Measurements from ENCODE around the gene RNASE4. TPM values are rescaled to one million over a fixed set of nuclear protein-coding genes. Genes with fewer than 3 reads are reported as not detected.
"Not testable (repeated sequence)": the region's sequence is repeated elsewhere in the genome, so short reads cannot be mapped to it uniquely, and the experiment has no call there.

Gene RNASE4
- total RNA-seq, 1 donor from 2014 or later, result 1.3 TPM

DNA sequence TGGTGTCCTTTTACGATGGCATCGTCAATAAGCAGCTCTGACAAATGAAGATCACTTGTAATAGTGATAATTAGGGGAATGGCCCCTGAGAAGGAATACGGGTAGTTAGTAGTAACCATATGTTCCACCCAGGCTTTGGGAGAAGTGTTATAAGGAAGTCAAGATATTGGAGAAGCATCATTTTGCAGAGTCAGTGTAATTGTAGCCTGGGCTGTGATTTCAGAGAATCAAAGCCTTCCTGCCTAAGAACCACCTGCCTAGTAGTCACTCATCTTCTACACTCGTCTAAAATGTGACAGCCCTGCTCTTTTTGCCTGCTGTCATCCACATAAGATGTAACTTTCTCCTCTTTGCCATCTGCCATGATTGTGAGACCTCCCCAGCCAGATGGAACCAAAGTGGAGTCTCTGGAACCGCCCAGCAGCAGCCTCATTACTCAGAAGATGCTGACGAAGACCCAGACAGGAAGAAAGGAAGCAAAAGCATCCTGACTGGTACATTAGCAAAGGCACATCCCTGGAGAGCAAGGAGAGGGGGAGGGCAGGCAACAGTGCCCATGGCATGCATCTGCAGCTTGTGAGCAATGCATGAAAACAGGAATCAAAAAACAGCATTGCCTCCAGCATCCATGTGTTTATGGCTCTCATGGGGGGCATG is 48.7 kb downstream of the RNASE4 start:
- intact Hi-C loops (cut with micrococcal nuclease), result no loop called here

DNA sequence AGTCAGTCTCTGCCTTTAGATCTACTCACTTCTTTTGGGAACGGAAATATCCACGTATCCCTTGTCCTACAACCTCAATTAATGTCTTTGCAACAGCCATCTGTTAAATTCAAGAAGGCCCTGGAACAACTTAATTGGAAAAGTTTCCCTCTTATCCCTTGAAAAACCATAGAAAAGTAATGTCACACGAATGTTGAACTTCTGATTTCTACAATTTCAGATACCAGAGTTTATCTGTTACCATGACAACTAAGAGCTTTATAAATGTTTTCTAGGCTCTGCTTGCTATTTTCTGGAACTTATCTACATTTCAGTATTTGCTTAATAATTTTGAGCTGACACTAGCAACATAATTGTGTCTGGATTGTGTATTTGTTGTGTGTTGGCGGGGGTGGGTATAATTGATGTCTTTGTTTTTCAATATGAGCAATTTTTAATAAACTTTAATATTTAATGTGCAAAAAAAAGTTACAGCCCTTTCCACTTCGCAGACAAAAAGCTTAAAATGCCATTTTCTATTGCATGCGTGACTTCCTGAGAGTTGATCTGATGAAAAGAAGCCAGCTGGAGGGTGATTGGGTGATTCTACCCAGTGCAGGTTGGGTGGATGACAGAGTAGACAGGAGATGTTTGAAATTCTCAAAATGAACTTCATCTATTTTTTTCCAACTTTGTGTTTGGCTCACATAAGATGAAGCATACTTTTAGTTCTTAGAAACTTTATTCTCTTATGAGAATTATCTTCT is 49.5 kb downstream of the RNASE4 start:
- intact Hi-C loops (cut with micrococcal nuclease), result no loop called here

DNA sequence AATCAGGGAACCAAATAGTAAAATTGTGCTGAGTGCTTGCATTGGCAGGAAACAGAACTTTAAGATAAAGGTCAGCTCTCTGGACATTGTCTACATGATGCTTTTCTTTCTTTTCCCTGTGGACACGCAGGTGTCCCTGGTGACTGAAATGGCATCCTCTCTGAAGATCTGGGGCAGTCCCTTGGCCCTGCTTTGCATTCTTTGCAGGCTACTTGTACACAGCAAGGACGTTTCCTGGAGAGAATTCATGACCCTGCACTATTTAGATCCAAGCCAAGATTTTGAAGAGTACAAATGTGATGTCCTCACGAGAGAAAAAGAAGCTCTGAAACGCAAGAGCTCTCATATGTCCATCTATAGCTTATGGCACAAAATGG is 50.1 kb downstream of the RNASE4 start:
- intact Hi-C loops (cut with micrococcal nuclease), result no loop called here

DNA sequence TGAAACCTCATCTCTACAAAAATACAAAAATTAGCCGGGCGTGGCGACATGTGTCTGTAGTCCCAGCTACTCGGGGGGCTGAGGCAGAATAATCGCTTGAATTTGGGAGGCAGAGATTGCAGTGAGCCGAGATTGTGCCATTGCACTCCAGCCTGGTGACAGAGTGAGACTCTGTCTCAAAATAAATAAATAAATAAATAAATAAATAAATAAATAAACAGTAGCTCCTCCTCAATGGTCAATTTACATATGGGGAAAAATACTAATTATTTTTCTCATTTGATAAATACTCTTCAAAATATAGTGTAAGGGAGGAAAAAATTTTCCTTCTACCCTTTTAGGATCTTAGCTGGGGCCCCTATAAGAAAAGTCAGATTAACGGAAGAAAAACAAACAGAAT is 53.9 kb downstream of the RNASE4 start:
- intact Hi-C loops (cut with micrococcal nuclease), result not testable (repeated sequence)

DNA sequence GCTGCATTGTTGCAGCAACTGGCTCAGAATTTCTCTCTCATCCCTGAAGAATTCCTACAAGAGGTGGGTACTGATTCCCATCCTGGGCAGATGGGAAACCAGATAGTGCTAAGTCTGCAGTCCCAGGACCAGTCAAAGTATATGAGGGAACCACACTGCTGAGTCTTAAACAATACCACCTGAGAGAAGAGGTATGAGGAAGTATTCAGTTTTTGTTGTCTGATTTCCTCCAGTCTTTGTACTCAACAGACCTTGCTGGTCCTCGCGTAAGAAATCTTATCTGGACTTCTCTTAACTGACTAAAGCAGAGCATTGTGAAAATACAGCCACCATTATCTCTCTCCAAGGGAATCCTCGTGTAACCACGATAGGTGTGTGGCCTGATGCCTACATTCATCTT is 57.8 kb downstream of the RNASE4 start:
- intact Hi-C loops (cut with micrococcal nuclease), result no loop called here

DNA sequence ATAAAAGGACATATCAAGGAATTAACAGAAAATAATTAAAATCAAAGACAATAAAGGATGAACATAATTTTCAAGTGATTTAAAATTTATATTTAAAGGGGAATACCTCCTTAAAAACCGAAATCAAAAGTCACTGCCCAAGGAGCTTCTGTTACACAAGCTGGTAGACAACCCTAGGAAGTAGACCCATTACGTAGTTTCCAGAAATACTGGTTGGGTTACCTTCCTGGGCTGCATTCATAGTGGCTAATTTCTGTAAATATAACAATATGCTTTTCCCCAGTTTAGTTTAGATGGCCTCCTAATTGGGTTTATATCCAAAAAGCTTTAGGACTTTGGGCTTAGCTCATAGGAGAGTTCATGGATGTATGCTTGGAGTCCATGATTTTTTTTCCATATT is 59.2 kb downstream of the RNASE4 start:
- intact Hi-C loops (cut with micrococcal nuclease), result no loop called here

DNA sequence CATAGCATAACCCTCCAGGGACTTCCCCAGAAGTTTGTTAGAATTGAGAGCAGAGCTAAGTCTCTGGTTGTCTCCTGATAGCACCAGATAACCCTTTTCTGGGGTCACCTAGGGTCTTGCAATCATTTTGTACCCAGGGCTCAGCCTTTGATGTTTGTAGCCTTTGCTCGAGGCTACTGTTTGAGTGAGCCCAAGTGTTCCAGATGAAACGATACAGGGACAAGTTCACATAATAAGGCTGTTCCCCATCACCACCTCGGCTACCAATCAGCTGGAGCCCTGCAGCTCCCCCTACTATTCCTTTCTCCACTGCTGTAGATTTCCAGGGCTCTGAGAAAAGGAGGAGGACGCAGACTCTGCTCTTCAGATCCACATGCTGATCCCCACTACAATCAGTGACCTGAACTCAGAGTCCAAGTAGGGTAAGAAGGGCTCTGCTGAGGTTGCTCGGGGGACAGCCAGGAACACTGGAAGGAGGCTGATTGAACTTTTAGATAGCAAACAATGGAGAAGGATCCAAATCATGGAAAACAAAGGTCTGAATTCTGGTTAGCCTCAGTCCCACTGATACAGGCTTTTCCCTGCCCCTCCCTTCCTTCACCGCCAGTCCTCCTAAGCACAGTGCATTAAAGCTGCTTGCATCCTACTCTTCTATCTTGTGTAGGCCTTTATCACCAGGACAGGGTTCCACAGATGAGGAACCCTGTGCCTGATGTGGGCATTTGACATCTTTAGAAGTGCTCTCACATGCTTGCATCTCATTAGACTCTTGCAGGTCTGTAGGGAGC is 61.4 kb downstream of the RNASE4 start, which contains the start of gene EDDM3A:
EDDM3A (plus strand) TSS at position 317 of the 788 bp plus-strand sequence. CDS start 1,694 bp downstream, outside the sequence.
- intact Hi-C loops (cut with micrococcal nuclease), result no loop called here

DNA sequence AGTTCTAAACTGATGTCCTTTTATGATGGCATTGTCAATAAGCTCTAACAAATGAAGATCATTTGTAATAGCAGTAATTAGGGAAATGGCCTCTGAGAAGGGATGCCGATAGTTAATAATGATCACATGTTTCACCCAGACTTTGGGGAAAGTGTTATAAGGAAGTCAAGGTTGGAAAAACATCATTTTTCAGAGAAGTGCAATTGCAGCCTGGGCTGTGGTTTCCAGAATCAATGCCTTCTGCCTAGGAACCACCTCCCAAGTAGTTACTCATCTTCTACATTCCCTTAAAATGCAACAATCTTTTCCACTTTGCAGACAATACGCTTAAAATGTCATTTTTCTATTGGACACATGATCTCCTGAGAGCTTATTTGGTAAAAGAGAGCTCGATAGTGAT is 62.2 kb downstream of the RNASE4 start:
- intact Hi-C loops (cut with micrococcal nuclease), result no loop called here

DNA sequence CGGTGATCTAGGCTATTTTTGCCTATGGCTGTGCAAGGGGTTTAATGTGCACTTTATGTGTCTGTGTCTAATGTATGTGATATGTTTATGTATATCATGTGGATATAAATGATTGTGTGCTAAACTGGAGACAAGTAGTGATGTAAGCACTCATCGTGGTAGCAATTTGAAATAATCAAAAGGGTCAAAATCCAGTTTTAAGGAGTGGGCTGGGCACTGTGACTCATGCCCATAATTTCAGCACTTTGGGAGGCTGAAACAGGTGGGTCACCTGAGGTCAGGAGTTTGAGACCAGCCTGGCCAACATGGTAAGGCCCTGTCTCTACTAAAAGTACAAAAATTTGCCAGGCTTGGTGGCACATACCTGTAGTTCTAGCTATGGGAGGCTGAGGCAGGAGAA is 64.1 kb downstream of the RNASE4 start:
- intact Hi-C loops (cut with micrococcal nuclease), result no loop called here

DNA sequence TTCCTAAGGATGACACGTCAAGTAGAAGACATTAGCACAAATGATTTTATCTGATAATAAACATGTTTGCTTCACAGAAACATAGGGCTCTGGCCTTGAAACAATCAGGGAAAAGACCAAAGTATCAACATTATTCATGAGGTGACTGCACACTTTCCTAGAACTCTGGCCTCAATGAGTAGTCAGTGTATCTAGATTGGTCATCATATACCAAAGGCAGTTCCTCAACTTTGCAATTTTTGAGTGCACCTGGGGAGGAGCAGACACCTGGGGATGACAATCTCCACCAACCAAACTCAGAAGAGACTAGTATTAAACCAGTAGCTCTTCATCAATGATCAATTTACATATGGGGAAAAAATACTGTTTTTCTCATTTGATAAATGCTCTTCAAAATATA is 65.8 kb downstream of the RNASE4 start:
- intact Hi-C loops (cut with micrococcal nuclease), result no loop called here

Other genes starting within 250 kb of the RNASE4 start
- 0.07 TPM in 1 of 2 replicates, not detected in the other for gene KLHL33, start 248.4 kb upstream of the RNASE4 start, total RNA-seq
- 55.0 and 56.2 TPM in 2 replicates for gene OSGEP, start 229.7 kb upstream of the RNASE4 start, total RNA-seq
- gene APEX1, start 229.3 kb upstream of the RNASE4 start, total RNA-seq, result 135 and 144 TPM in 2 replicates
- gene PIP4P1, start 223.1 kb upstream of the RNASE4 start, total RNA-seq, result 36.1 and 43.4 TPM in 2 replicates
- gene PNP, start 215.2 kb upstream of the RNASE4 start, total RNA-seq, result 134 and 140 TPM in 2 replicates
- gene RNASE10, start 179.0 kb upstream of the RNASE4 start, total RNA-seq, result 0.24 and 0.54 TPM in 2 replicates
- not detected in 2 replicates for gene RNASE9, start 123.5 kb upstream of the RNASE4 start, total RNA-seq
- gene RNASE11, start 96.6 kb upstream of the RNASE4 start, total RNA-seq, result not detected in 2 replicates
- gene RNASE12, start 93.2 kb upstream of the RNASE4 start, total RNA-seq, result not detected in 2 replicates
- gene OR6S1, start 42.9 kb upstream of the RNASE4 start, total RNA-seq, result not detected in 2 replicates
- gene ANG, start 4.2 kb downstream of the RNASE4 start, total RNA-seq, result 1.1 and 1.6 TPM in 2 replicates
- gene EDDM3A, start 61.3 kb downstream of the RNASE4 start, total RNA-seq, result not detected in 2 replicates
- not detected in 2 replicates for gene EDDM3B, start 83.8 kb downstream of the RNASE4 start, total RNA-seq
- gene RNASE6, start 96.7 kb downstream of the RNASE4 start, total RNA-seq, result 3.7 TPM in 2 replicates
- gene RNASE1, start 118.3 kb downstream of the RNASE4 start, total RNA-seq, result not detected in 2 replicates
- gene RNASE3, start 206.8 kb downstream of the RNASE4 start, total RNA-seq, result not detected in 2 replicates

All from T-helper 1 cell treated with Interleukin-12 subunit alpha and Interleukin-12 subunit beta and Interleukin-4 antibody, amounts not matched to agents 30 ng/mL and 1 ng/mL, for 36 hours (primary cell).